Ovary (tissue), 3 donors: Measurements from ENCODE around the gene LMO7.
"Not testable (repeated sequence)": the region's sequence is repeated elsewhere in the genome, so short reads cannot be mapped to it uniquely, and the experiment has no call there.

Experiments
- EP300 ChIP-seq: sonication (generic); formaldehyde crosslinking; IDR thresholded peaks from one replicate; pipeline ENCODE4 v1.6.1; 2017; ENCODE audit warnings: antibody characterized with exemption
- TF ChIP-seq, protein P1 (sequence below), 3 donors: fragments of 450-650 bp in 2 of 3; fragments of 200-600 bp in 1 of 3; IDR thresholded peaks; one replicate each; pipeline versions ENCODE4 v1.5.1 to v1.8.0; 2016 to 2022; ENCODE audit warnings: antibody characterized with exemption in 3 of 3, mild to moderate bottlenecking in 1 of 3
- donor health status: DM: no; HTN: no; CAD: no.

- TF ChIP-seq EP300 = not testable (repeated sequence)
- TF ChIP-seq, protein P1, sequence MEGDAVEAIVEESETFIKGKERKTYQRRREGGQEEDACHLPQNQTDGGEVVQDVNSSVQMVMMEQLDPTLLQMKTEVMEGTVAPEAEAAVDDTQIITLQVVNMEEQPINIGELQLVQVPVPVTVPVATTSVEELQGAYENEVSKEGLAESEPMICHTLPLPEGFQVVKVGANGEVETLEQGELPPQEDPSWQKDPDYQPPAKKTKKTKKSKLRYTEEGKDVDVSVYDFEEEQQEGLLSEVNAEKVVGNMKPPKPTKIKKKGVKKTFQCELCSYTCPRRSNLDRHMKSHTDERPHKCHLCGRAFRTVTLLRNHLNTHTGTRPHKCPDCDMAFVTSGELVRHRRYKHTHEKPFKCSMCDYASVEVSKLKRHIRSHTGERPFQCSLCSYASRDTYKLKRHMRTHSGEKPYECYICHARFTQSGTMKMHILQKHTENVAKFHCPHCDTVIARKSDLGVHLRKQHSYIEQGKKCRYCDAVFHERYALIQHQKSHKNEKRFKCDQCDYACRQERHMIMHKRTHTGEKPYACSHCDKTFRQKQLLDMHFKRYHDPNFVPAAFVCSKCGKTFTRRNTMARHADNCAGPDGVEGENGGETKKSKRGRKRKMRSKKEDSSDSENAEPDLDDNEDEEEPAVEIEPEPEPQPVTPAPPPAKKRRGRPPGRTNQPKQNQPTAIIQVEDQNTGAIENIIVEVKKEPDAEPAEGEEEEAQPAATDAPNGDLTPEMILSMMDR (IDR thresholded peaks at IDR 0.05) = not testable (repeated sequence)
These were observed 44.1 kb downstream of the LMO7 start for GRCh38 chr13:75680251-75680650.
